GM10847 (cell line): ENCODE measurements around the gene SLIT2.

ENCODE experiments used
- POLR2A ChIP-seq: IDR thresholded peaks from 2 replicates; pipeline ENCODE4 v1.6.1; 2011; ENCODE audit not compliant: insufficient read length; ENCODE audit errors: extremely low read depth

Gene SLIT2

GRCh38 chr4:20284990-20285389 is 33.3 kb downstream of the SLIT2 start:
- TF ChIP-seq POLR2A: no peak

GRCh38 chr4:20287246-20287645 is 35.5 kb downstream of the SLIT2 start:
- TF ChIP-seq POLR2A: no peak

GRCh38 chr4:20288047-20288650 is 36.4 kb downstream of the SLIT2 start:
- no peak for TF ChIP-seq POLR2A

- TF ChIP-seq POLR2A: no peak
These were observed 37.3 kb downstream of the SLIT2 start for GRCh38 chr4:20288846-20289512.

GRCh38 chr4:20289782-20290181 is 38.1 kb downstream of the SLIT2 start:
- no peak for TF ChIP-seq POLR2A

GRCh38 chr4:20292739-20293138 is 41.0 kb downstream of the SLIT2 start:
- TF ChIP-seq POLR2A: no peak

GRCh38 chr4:20297261-20297660 is 45.6 kb downstream of the SLIT2 start:
- TF ChIP-seq POLR2A: no peak

GRCh38 chr4:20297783-20298182 is 46.1 kb downstream of the SLIT2 start:
- TF ChIP-seq POLR2A: no peak

GRCh38 chr4:20298455-20298854 is 46.8 kb downstream of the SLIT2 start:
- no peak for TF ChIP-seq POLR2A

GRCh38 chr4:20298986-20299385 is 47.3 kb downstream of the SLIT2 start:
- TF ChIP-seq POLR2A: no peak

- TF ChIP-seq POLR2A: no peak
These were observed 47.8 kb downstream of the SLIT2 start for GRCh38 chr4:20299515-20299914.

- TF ChIP-seq POLR2A: no peak
These were observed 49.5 kb downstream of the SLIT2 start for GRCh38 chr4:20301161-20301560.
